Prostate gland (tissue), 2 donors: Measurements from ENCODE around the gene MGP. TPM values are rescaled to one million over a fixed set of nuclear protein-coding genes. Genes with fewer than 3 reads are reported as not detected.

Experiments
- DNase-seq: peaks from one replicate; pipeline ENCODE4 v3.0.0-alpha.2; 2019; ENCODE audit warnings: low spot score
- H3K27ac ChIP-seq, 2 donors: fragments of 200-600 bp; sonication (generic); 2 replicates each; pipeline ENCODE4 v1.5.1; 2017 to 2019
- H3K27me3 ChIP-seq: fragments of 200-600 bp; sonication (generic); replicated peaks from 2 replicates; pipeline ENCODE4 v1.5.1; 2019; ENCODE audit not compliant: insufficient read depth
- H3K36me3 ChIP-seq, 2 donors: fragments of 200-600 bp; sonication (generic); 1 replicate in 1 of 2; 2 replicates in 1 of 2; pipeline versions ENCODE4 v1.5.1 to v1.8.1; 2017 to 2019
- H3K4me1 ChIP-seq: fragments of 200-600 bp; sonication (generic); replicated peaks from 2 replicates; pipeline ENCODE4 v1.5.1; 2019
- H3K4me3 ChIP-seq, 2 donors: fragments of 200-600 bp; sonication (generic); 2 replicates each; pipeline ENCODE4 v1.5.1; 2017 to 2019
- H3K9me3 ChIP-seq: fragments of 200-600 bp; sonication (generic); 2 replicates; pipeline ENCODE4 v1.5.1; 2017
- CTCF ChIP-seq, 4 experiments: fragments of 200-600 bp in 2 of 4; fragments of 450-650 bp in 2 of 4; sonication (generic) in 2 of 4; IDR thresholded peaks; 1 replicate in 3 of 4; 2 replicates in 1 of 4; pipeline ENCODE4 v1.5.1; 2016 to 2019; ENCODE audit warnings: antibody characterized with exemption in 4 of 4, mild to moderate bottlenecking in 2 of 4, moderate library complexity in 2 of 4
- POLR2A ChIP-seq: fragments of 450-650 bp; IDR thresholded peaks from one replicate; pipeline ENCODE4 v1.6.1; 2016; ENCODE audit warnings: antibody characterized with exemption, mild to moderate bottlenecking
- POLR2AphosphoS5 ChIP-seq: sonication (generic); formaldehyde crosslinking; IDR thresholded peaks from one replicate; pipeline ENCODE4 v1.6.1; 2017; ENCODE audit warnings: antibody characterized with exemption
- WGBS: methylation state at CpG from one replicate; pipeline ENCODE4 v1.1.5; 2018; 5-methylcytosine and 5-hydroxymethylcytosine counted together
- intact Hi-C: fragments of 100-400 bp; cut with DNase I; formaldehyde crosslinking; loops from one replicate; pipeline ENCODE4 v1.14.2; 2022
- total RNA-seq, 2 donors: library from RNA; depleted of rRNA; stranded (reverse); fragments of >200 nt; gene quantifications; one replicate each; pipeline ENCODE4 v1.1.0, GENCODE V29; 2016

MGP gene
- total RNA-seq, 2 donors from 2014 or later = 233 to 388 TPM

- intact Hi-C loops = no loop called here
- no peaks in the 10 kb centered on the region for H3K36me3 ChIP-seq
- H3K27ac ChIP-seq = no peak overlapping the region
- H3K27me3 ChIP-seq = no peaks in the 10 kb centered on the region
- TF ChIP-seq POLR2A = no peak
- no peak for TF ChIP-seq POLR2AphosphoS5
- TF ChIP-seq CTCF (IDR thresholded peaks at IDR 0.05) = no peak
- H3K4me1 ChIP-seq = peaks cover 5% of the 10 kb centered on the region
- H3K4me3 ChIP-seq = no peak overlapping the region
- H3K9me3 ChIP-seq = no peaks in the 10 kb centered on the region
- 72% methylated on average over 7 of the region's 7 CpGs for WGBS
- DNase-seq = no peak
Measured at GRCh38 chr12:14836336-14837210, 49.1 kb downstream of the MGP start.

- no peak for DNase-seq
- Histone ChIP-seq H3K4me1 (no peaks in the 10 kb centered on the region), H3K4me3 (no peak overlapping the region), H3K27me3 (no peaks in the 10 kb centered on the region), H3K9me3 (no peaks in the 10 kb centered on the region), H3K27ac (no peak overlapping the region), H3K36me3 (no peaks in the 10 kb centered on the region)
- intact Hi-C loops = no loop called here
- TF ChIP-seq POLR2A (no peak), CTCF (IDR thresholded peaks at IDR 0.05) (no peak), POLR2AphosphoS5 (no peak)
Measured at GRCh38 chr12:14834509-14834908, 51.1 kb downstream of the MGP start.

GRCh38 chr12:14833952-14834351, 51.7 kb downstream of the MGP start:
- no peak for DNase-seq
- H3K4me1 ChIP-seq = no peaks in the 10 kb centered on the region
- no peaks in the 10 kb centered on the region for H3K36me3 ChIP-seq
- no peak for TF ChIP-seq POLR2AphosphoS5
- TF ChIP-seq CTCF (IDR thresholded peaks at IDR 0.05) = no peak
- no peak for TF ChIP-seq POLR2A
- no peaks in the 10 kb centered on the region for H3K27me3 ChIP-seq
- H3K27ac ChIP-seq = no peak overlapping the region
- intact Hi-C loops = no loop called here
- no peak overlapping the region for H3K4me3 ChIP-seq
- no peaks in the 10 kb centered on the region for H3K9me3 ChIP-seq
- WGBS = 44% methylated on average over 1 of the region's 1 CpG

GRCh38 chr12:14833336-14833735, 52.3 kb downstream of the MGP start:
- intact Hi-C loops = no loop called here
- DNase-seq = no peak
- H3K27me3 ChIP-seq = no peaks in the 10 kb centered on the region
- 80% methylated on average over 3 of the region's 3 CpGs for WGBS
- no peaks in the 10 kb centered on the region for H3K36me3 ChIP-seq
- no peak overlapping the region for H3K27ac ChIP-seq
- no peaks in the 10 kb centered on the region for H3K9me3 ChIP-seq
- no peak overlapping the region for H3K4me3 ChIP-seq
- no peak for TF ChIP-seq CTCF (IDR thresholded peaks at IDR 0.05)
- TF ChIP-seq POLR2AphosphoS5 = no peak
- TF ChIP-seq POLR2A = no peak
- H3K4me1 ChIP-seq = no peaks in the 10 kb centered on the region

Other genes starting within 250 kb of the MGP start
- under 1 TPM in 1 of 2 donors, not detected in 1; 0.11 TPM for gene GUCY2C, start 189.3 kb downstream of the MGP start, total RNA-seq
- gene WBP11, start 82.4 kb downstream of the MGP start, total RNA-seq = 10 to 100 TPM; 29.6 to 29.8 TPM
- 1 to 10 TPM; 2.0 to 2.6 TPM for gene C12orf60, start 82.2 kb downstream of the MGP start, total RNA-seq
- gene SMCO3, start 71.7 kb downstream of the MGP start, total RNA-seq = 1 to 10 TPM in 1 of 2 donors, not detected in 1; 2.2 TPM
- gene ART4, start 42.3 kb downstream of the MGP start, total RNA-seq = under 1 TPM; 0.68 to 0.82 TPM
- 1 to 10 TPM in 1 of 2 donors, under 1 TPM in 1; 0.57 to 2.3 TPM for gene ERP27, start 52.7 kb upstream of the MGP start, total RNA-seq
- 10 to 100 TPM; 40.2 to 65.9 TPM for gene ARHGDIB, start 75.7 kb upstream of the MGP start, total RNA-seq
- not detected for gene PDE6H, start 87.2 kb upstream of the MGP start, total RNA-seq